GM12874 (cell line): Measurements from ENCODE around the gene SLC36A2.

Source experiments
- CTCF ChIP-seq: IDR thresholded peaks from 2 replicates; pipeline ENCODE4 v1.5.1; 2011; ENCODE audit warnings: low read depth, mild to moderate bottlenecking, control low read depth, low read length, moderate library complexity; ENCODE audit not compliant: insufficient read depth

The SLC36A2 gene

GRCh38 chr5:151345808-151346478, 1.4 kb downstream of the SLC36A2 start:
- TF ChIP-seq CTCF: no peak

GRCh38 chr5:151345187-151345807, 2.1 kb downstream of the SLC36A2 start:
- no peak for TF ChIP-seq CTCF

- no peak for TF ChIP-seq CTCF
These were observed 3.3 kb downstream of the SLC36A2 start for GRCh38 chr5:151344088-151344487.

GRCh38 chr5:151340004-151340403, 7.4 kb downstream of the SLC36A2 start:
- no peak for TF ChIP-seq CTCF

- TF ChIP-seq CTCF: no peak
These were observed 8.6 kb downstream of the SLC36A2 start for GRCh38 chr5:151338734-151339133.

- TF ChIP-seq CTCF: no peak
These were observed 14.5 kb downstream of the SLC36A2 start for GRCh38 chr5:151332857-151333256.

- no peak for TF ChIP-seq CTCF
These were observed 18.6 kb downstream of the SLC36A2 start for GRCh38 chr5:151328734-151329133.
